ENCODE data around the gene INSRR. TPM values are rescaled to one million over a fixed set of nuclear protein-coding genes. Genes with fewer than 3 reads are reported as not detected.

The INSRR gene
- total RNA-seq, 1 experiment from 2014 or later = 0.11 TPM

DNA sequence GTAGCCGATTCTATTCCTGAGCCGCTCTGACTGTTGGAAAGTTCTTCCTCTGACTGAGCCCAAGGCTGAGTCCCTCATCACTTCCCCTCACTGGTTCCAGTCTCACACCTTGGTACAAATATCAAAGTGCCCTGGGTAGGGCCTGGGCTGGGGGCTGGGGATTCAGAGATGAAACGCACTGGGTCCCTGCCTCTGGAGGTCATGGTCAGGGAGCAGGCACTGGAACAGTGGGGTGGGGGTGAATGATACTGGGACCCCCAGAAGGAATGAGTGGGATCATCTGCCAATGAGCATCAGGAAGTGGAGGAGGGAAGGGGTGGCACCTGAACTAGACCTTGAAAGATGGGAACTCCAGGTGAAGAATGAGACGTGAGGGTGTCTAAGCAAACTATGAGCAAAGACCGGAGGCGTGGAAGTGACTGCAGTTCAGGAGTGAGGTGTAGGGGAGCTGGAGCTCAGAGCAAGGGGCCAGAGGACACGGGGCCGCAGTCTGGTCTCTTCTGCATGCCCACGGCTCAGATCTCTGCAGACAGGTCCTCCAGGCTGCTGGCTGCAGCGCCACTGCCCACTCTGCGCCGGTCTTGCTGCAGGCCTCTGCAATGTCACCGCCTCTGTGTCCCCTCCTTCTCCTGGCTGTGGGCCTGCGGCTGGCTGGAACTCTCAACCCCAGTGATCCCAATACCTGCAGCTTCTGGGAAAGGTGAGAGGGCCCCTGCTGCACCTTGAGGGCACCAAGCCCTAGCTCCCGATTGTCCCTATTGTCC lies 44.6 kb upstream of the INSRR start:
- TF ChIP-seq GRHL2 (CRISPR knock-in tag; IDR thresholded peaks at IDR 0.05; ENCODE audit: insufficient replicate concordance, severe bottlenecking) = no peak
- no peak for TF ChIP-seq SMAD4 (CRISPR knock-in tag; IDR thresholded peaks at IDR 0.05)
- TF ChIP-seq, protein P1, sequence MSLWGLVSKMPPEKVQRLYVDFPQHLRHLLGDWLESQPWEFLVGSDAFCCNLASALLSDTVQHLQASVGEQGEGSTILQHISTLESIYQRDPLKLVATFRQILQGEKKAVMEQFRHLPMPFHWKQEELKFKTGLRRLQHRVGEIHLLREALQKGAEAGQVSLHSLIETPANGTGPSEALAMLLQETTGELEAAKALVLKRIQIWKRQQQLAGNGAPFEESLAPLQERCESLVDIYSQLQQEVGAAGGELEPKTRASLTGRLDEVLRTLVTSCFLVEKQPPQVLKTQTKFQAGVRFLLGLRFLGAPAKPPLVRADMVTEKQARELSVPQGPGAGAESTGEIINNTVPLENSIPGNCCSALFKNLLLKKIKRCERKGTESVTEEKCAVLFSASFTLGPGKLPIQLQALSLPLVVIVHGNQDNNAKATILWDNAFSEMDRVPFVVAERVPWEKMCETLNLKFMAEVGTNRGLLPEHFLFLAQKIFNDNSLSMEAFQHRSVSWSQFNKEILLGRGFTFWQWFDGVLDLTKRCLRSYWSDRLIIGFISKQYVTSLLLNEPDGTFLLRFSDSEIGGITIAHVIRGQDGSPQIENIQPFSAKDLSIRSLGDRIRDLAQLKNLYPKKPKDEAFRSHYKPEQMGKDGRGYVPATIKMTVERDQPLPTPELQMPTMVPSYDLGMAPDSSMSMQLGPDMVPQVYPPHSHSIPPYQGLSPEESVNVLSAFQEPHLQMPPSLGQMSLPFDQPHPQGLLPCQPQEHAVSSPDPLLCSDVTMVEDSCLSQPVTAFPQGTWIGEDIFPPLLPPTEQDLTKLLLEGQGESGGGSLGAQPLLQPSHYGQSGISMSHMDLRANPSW (CRISPR knock-in tag; conservative IDR thresholded peaks at IDR 0.05; ENCODE audit: low read depth) = no peak
- TF ChIP-seq, protein P2, sequence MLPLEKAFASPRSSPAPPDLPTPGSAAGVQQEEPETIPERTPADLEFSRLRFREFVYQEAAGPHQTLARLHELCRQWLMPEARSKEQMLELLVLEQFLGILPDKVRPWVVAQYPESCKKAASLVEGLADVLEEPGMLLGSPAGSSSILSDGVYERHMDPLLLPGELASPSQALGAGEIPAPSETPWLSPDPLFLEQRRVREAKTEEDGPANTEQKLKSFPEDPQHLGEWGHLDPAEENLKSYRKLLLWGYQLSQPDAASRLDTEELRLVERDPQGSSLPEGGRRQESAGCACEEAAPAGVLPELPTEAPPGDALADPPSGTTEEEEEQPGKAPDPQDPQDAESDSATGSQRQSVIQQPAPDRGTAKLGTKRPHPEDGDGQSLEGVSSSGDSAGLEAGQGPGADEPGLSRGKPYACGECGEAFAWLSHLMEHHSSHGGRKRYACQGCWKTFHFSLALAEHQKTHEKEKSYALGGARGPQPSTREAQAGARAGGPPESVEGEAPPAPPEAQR (CRISPR knock-in tag; IDR thresholded peaks at IDR 0.05) = no peak
- TF ChIP-seq, protein P3, sequence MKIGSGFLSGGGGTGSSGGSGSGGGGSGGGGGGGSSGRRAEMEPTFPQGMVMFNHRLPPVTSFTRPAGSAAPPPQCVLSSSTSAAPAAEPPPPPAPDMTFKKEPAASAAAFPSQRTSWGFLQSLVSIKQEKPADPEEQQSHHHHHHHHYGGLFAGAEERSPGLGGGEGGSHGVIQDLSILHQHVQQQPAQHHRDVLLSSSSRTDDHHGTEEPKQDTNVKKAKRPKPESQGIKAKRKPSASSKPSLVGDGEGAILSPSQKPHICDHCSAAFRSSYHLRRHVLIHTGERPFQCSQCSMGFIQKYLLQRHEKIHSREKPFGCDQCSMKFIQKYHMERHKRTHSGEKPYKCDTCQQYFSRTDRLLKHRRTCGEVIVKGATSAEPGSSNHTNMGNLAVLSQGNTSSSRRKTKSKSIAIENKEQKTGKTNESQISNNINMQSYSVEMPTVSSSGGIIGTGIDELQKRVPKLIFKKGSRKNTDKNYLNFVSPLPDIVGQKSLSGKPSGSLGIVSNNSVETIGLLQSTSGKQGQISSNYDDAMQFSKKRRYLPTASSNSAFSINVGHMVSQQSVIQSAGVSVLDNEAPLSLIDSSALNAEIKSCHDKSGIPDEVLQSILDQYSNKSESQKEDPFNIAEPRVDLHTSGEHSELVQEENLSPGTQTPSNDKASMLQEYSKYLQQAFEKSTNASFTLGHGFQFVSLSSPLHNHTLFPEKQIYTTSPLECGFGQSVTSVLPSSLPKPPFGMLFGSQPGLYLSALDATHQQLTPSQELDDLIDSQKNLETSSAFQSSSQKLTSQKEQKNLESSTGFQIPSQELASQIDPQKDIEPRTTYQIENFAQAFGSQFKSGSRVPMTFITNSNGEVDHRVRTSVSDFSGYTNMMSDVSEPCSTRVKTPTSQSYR (CRISPR knock-in tag; IDR thresholded peaks at IDR 0.05) = no peak
- no peak for TF ChIP-seq CREM (CRISPR knock-in tag; IDR thresholded peaks at IDR 0.05)
- no peak for TF ChIP-seq EMX1 (CRISPR knock-in tag; IDR thresholded peaks at IDR 0.05)
- TF ChIP-seq, protein P4, sequence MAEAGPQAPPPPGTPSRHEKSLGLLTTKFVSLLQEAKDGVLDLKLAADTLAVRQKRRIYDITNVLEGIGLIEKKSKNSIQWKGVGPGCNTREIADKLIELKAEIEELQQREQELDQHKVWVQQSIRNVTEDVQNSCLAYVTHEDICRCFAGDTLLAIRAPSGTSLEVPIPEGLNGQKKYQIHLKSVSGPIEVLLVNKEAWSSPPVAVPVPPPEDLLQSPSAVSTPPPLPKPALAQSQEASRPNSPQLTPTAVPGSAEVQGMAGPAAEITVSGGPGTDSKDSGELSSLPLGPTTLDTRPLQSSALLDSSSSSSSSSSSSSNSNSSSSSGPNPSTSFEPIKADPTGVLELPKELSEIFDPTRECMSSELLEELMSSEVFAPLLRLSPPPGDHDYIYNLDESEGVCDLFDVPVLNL (CRISPR knock-in tag; IDR thresholded peaks at IDR 0.05; ENCODE audit: borderline replicate concordance, low read depth) = no peak
- TF ChIP-seq, protein P5, sequence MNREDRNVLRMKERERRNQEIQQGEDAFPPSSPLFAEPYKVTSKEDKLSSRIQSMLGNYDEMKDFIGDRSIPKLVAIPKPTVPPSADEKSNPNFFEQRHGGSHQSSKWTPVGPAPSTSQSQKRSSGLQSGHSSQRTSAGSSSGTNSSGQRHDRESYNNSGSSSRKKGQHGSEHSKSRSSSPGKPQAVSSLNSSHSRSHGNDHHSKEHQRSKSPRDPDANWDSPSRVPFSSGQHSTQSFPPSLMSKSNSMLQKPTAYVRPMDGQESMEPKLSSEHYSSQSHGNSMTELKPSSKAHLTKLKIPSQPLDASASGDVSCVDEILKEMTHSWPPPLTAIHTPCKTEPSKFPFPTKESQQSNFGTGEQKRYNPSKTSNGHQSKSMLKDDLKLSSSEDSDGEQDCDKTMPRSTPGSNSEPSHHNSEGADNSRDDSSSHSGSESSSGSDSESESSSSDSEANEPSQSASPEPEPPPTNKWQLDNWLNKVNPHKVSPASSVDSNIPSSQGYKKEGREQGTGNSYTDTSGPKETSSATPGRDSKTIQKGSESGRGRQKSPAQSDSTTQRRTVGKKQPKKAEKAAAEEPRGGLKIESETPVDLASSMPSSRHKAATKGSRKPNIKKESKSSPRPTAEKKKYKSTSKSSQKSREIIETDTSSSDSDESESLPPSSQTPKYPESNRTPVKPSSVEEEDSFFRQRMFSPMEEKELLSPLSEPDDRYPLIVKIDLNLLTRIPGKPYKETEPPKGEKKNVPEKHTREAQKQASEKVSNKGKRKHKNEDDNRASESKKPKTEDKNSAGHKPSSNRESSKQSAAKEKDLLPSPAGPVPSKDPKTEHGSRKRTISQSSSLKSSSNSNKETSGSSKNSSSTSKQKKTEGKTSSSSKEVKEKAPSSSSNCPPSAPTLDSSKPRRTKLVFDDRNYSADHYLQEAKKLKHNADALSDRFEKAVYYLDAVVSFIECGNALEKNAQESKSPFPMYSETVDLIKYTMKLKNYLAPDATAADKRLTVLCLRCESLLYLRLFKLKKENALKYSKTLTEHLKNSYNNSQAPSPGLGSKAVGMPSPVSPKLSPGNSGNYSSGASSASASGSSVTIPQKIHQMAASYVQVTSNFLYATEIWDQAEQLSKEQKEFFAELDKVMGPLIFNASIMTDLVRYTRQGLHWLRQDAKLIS (CRISPR knock-in tag; IDR thresholded peaks at IDR 0.05; ENCODE audit: borderline replicate concordance) = no peak
- no peak for TF ChIP-seq KAT7 (CRISPR knock-in tag; IDR thresholded peaks at IDR 0.05; ENCODE audit: borderline replicate concordance)
- TF ChIP-seq NR2C2 (CRISPR knock-in tag; IDR thresholded peaks at IDR 0.05) = no peak
- no peak overlapping the region for H3K4me3 Mint-ChIP-seq
- CTCF ChIA-PET = interaction anchor here (1.0 to 5.1 kb wide), 6 partner anchors 9 to 31 kb away, joined by 3 to 42 read pairs (median 4); no protein-coding TSS in a partner anchor
- H3K36me3 Mint-ChIP-seq = no peaks in the 10 kb centered on the region
- DNase-seq (ENCODE audit: low spot score) = no peak
- no peaks in the 10 kb centered on the region for H3K9me3 Mint-ChIP-seq
- peaks cover 7% of the 10 kb centered on the region; the same call in 1 of the 2 replicates for H3K4me1 Mint-ChIP-seq
- no peaks in the 10 kb centered on the region; the same call in none of the 2 replicates for H3K27me3 Mint-ChIP-seq (ENCODE audit: low read depth)
- POLR2A ChIA-PET = no interaction called here
- H3K27ac Mint-ChIP-seq = no peak overlapping the region
- no peak for ATAC-seq
